GM23338 (cell line): Measurements from ENCODE around the gene ZFC3H1. TPM values are rescaled to one million over a fixed set of nuclear protein-coding genes. Genes with fewer than 3 reads are reported as not detected.

Experiments used
- ATAC-seq: fragments of 200-7000 bp; cut with Tn5 transposase; 3 replicates; pipeline ENCODE4 v1.9.1; 2020
- DNase-seq: peaks from one replicate; pipeline ENCODE4 v3.0.0-alpha.2; 2015; ENCODE audit warnings: low spot score
- H2AFZ ChIP-seq: fragments of 200-600 bp; sonication (generic); 2 replicates; pipeline ENCODE4 v1.8.0; 2016; ENCODE audit warnings: antibody characterized with exemption, mild to moderate bottlenecking, moderate library complexity
- H3F3A ChIP-seq: fragments of 200-600 bp; sonication (generic); replicated peaks from 2 replicates; pipeline ENCODE4 v1.8.0; 2017; ENCODE audit warnings: antibody characterized with exemption, mixed run types, low read depth
- H3K27ac ChIP-seq: fragments of 200-600 bp; sonication (generic); 2 replicates; pipeline ENCODE4 v1.6.1; 2016; ENCODE audit warnings: low read depth
- H3K27me3 ChIP-seq: fragments of 200-600 bp; sonication (generic); 2 replicates; pipeline ENCODE4 v1.8.0; 2016; ENCODE audit warnings: mild to moderate bottlenecking, mixed run types, moderate library complexity; ENCODE audit not compliant: insufficient read depth
- H3K36me3 ChIP-seq: fragments of 200-600 bp; sonication (generic); 2 replicates; pipeline ENCODE4 v1.8.0; 2016; ENCODE audit warnings: mild to moderate bottlenecking; ENCODE audit not compliant: insufficient read depth
- H3K4me1 ChIP-seq: fragments of 200-600 bp; sonication (generic); 2 replicates; pipeline ENCODE4 v1.8.0; 2016; ENCODE audit warnings: mild to moderate bottlenecking, moderate library complexity; ENCODE audit not compliant: insufficient read depth
- H3K4me2 ChIP-seq: fragments of 200-600 bp; sonication (generic); 2 replicates; pipeline ENCODE4 v1.7.1; 2017; ENCODE audit warnings: mixed run types
- H3K4me3 ChIP-seq: fragments of 200-600 bp; sonication (generic); 2 replicates; pipeline ENCODE4 v1.6.1; 2016; ENCODE audit warnings: mixed run types
- H3K79me2 ChIP-seq: fragments of 200-600 bp; sonication (generic); replicated peaks from 2 replicates; pipeline ENCODE4 v1.8.0; 2017; ENCODE audit warnings: mild to moderate bottlenecking; ENCODE audit not compliant: insufficient read depth
- H3K9me2 ChIP-seq: fragments of 200-600 bp; sonication (generic); 2 replicates; pipeline ENCODE4 v1.8.0; 2017; ENCODE audit not compliant: insufficient read depth
- H4K20me1 ChIP-seq: fragments of 200-600 bp; sonication (generic); replicated peaks from 2 replicates; pipeline ENCODE4 v1.8.0; 2017; ENCODE audit warnings: mild to moderate bottlenecking; ENCODE audit not compliant: insufficient read depth
- H3K27ac Mint-ChIP-seq: 2 replicates; pipeline ENCODE4 v1.8.0; 2020; ENCODE audit warnings: inconsistent platforms, mild to moderate bottlenecking, moderate library complexity, mixed read lengths
- H3K27me3 Mint-ChIP-seq: 3 replicates; pipeline ENCODE4 v1.8.0; 2022; ENCODE audit warnings: low read depth, mild to moderate bottlenecking, moderate library complexity, mixed read lengths, inconsistent platforms; ENCODE audit not compliant: insufficient read depth, poor library complexity
- H3K36me3 Mint-ChIP-seq: 3 replicates; pipeline ENCODE4 v1.8.0; 2021; ENCODE audit warnings: low read depth, mild to moderate bottlenecking, inconsistent platforms, moderate library complexity, mixed read lengths
- H3K4me1 Mint-ChIP-seq: 3 replicates; pipeline ENCODE4 v1.8.0; 2020; ENCODE audit warnings: mild to moderate bottlenecking, inconsistent platforms, mixed read lengths
- H3K4me3 Mint-ChIP-seq: 3 replicates; pipeline ENCODE4 v1.8.0; 2021; ENCODE audit warnings: moderate library complexity, mild to moderate bottlenecking, inconsistent platforms, mixed read lengths
- H3K9me3 Mint-ChIP-seq: 3 replicates; pipeline ENCODE4 v1.8.0; 2020; ENCODE audit warnings: moderate library complexity, mild to moderate bottlenecking, inconsistent platforms, mixed read lengths
- CREB1 ChIP-seq: fragments of 250-450 bp; sonication (Bioruptor Pico); IDR thresholded peaks from 2 replicates; pipeline ENCODE4 v1.5.0; 2020; ENCODE audit warnings: low read depth, mild to moderate bottlenecking, moderate library complexity
- EZH2 ChIP-seq: fragments of 200-600 bp; sonication (generic); IDR thresholded peaks from one replicate; pipeline ENCODE4 v1.8.0; 2017; ENCODE audit warnings: antibody characterized with exemption, mild to moderate bottlenecking, low read depth; ENCODE audit not compliant: unreplicated experiment
- JUNB ChIP-seq: IDR thresholded peaks from one replicate; pipeline ENCODE4 v1.6.1; 2016; ENCODE audit warnings: antibody characterized with exemption; ENCODE audit not compliant: unreplicated experiment
- NANOG ChIP-seq: IDR thresholded peaks from 2 replicates; pipeline ENCODE4 v1.6.1; 2016; ENCODE audit warnings: antibody characterized with exemption, borderline replicate concordance
- POLR2AphosphoS5 ChIP-seq: IDR thresholded peaks from 2 replicates; pipeline ENCODE4 v1.6.1; 2016; ENCODE audit warnings: antibody characterized with exemption, low read depth
- STAT1 ChIP-seq: IDR thresholded peaks from one replicate; pipeline ENCODE4 v1.6.1; 2016; ENCODE audit warnings: antibody characterized with exemption; ENCODE audit not compliant: unreplicated experiment
- ZNF114 ChIP-seq: fragments of 250-450 bp; sonication (Bioruptor Pico); IDR thresholded peaks from 2 replicates; pipeline ENCODE4 v1.5.0; 2020; ENCODE audit warnings: mild to moderate bottlenecking, moderate library complexity
- ZNF331 ChIP-seq: fragments of 250-450 bp; sonication (Bioruptor Pico); IDR thresholded peaks from 2 replicates; pipeline ENCODE4 v1.5.0; 2020; ENCODE audit warnings: low read depth, mild to moderate bottlenecking, moderate library complexity
- ZNF462 ChIP-seq: fragments of 250-450 bp; sonication (Bioruptor Pico); IDR thresholded peaks from 2 replicates; pipeline ENCODE4 v1.5.0; 2020; ENCODE audit warnings: mild to moderate bottlenecking, moderate library complexity
- polyA plus RNA-seq: library from polyadenylated mRNA; unstranded; fragments of >200 nt; fragmentation: Nextera tagmentation; extraction: Ambion mirVana; gene quantifications from 2 replicates; pipeline ENCODE4 v1.2.1, GENCODE V29; 2016
- total RNA-seq: library from RNA; depleted of rRNA; stranded (reverse); fragments of >200 nt; shearing (Covaris generic); gene quantifications from 2 replicates; pipeline ENCODE4 v1.2.3, GENCODE V29; 2014
- TF ChIP-seq, protein P1 (sequence below), 2 experiments: fragments of 200-600 bp in 1 of 2; sonication (generic) in 1 of 2; conservative IDR thresholded peaks; 2 replicates each; pipeline versions ENCODE4 v1.5.1 to v1.6.1; 2016 to 2017; ENCODE audit warnings: antibody characterized with exemption in 2 of 2, low read depth in 2 of 2, mild to moderate bottlenecking in 2 of 2, moderate library complexity in 1 of 2
- TF ChIP-seq, protein P2 (sequence below): IDR thresholded peaks from one replicate; pipeline ENCODE4 v1.6.1; 2018; ENCODE audit warnings: antibody characterized with exemption; ENCODE audit not compliant: unreplicated experiment

Gene ZFC3H1
- total and polyA plus RNA-seq, 2 experiments from 2014 or later = 30.3 to 46.2 TPM

GRCh38 chr12:71683633-71684032 is 20.0 kb upstream of the ZFC3H1 start (continued):
- TF ChIP-seq, protein P1, sequence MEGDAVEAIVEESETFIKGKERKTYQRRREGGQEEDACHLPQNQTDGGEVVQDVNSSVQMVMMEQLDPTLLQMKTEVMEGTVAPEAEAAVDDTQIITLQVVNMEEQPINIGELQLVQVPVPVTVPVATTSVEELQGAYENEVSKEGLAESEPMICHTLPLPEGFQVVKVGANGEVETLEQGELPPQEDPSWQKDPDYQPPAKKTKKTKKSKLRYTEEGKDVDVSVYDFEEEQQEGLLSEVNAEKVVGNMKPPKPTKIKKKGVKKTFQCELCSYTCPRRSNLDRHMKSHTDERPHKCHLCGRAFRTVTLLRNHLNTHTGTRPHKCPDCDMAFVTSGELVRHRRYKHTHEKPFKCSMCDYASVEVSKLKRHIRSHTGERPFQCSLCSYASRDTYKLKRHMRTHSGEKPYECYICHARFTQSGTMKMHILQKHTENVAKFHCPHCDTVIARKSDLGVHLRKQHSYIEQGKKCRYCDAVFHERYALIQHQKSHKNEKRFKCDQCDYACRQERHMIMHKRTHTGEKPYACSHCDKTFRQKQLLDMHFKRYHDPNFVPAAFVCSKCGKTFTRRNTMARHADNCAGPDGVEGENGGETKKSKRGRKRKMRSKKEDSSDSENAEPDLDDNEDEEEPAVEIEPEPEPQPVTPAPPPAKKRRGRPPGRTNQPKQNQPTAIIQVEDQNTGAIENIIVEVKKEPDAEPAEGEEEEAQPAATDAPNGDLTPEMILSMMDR (conservative IDR thresholded peaks at IDR 0.05; ENCODE audit: low read depth in 2 of 2) = no peak
- TF ChIP-seq STAT1 (no peak), EZH2 (no peak), NANOG (no peak), JUNB (no peak), POLR2AphosphoS5 (no peak), CREB1 (CRISPR knock-in tag) (no peak), ZNF331 (CRISPR knock-in tag) (no peak), ZNF114 (CRISPR knock-in tag) (no peak)
- TF ChIP-seq, protein P2, sequence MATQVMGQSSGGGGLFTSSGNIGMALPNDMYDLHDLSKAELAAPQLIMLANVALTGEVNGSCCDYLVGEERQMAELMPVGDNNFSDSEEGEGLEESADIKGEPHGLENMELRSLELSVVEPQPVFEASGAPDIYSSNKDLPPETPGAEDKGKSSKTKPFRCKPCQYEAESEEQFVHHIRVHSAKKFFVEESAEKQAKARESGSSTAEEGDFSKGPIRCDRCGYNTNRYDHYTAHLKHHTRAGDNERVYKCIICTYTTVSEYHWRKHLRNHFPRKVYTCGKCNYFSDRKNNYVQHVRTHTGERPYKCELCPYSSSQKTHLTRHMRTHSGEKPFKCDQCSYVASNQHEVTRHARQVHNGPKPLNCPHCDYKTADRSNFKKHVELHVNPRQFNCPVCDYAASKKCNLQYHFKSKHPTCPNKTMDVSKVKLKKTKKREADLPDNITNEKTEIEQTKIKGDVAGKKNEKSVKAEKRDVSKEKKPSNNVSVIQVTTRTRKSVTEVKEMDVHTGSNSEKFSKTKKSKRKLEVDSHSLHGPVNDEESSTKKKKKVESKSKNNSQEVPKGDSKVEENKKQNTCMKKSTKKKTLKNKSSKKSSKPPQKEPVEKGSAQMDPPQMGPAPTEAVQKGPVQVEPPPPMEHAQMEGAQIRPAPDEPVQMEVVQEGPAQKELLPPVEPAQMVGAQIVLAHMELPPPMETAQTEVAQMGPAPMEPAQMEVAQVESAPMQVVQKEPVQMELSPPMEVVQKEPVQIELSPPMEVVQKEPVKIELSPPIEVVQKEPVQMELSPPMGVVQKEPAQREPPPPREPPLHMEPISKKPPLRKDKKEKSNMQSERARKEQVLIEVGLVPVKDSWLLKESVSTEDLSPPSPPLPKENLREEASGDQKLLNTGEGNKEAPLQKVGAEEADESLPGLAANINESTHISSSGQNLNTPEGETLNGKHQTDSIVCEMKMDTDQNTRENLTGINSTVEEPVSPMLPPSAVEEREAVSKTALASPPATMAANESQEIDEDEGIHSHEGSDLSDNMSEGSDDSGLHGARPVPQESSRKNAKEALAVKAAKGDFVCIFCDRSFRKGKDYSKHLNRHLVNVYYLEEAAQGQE = no peak

GRCh38 chr12:71682466-71682865 is 18.8 kb upstream of the ZFC3H1 start:
- Mint-ChIP-seq H3K27ac (no peak overlapping the region), H3K36me3 (no peaks in the 10 kb centered on the region), H3K27me3 (no peaks in the 10 kb centered on the region), H3K9me3 (no peaks in the 10 kb centered on the region), H3K4me3 (no peak overlapping the region), H3K4me1 (no peaks in the 10 kb centered on the region; the same call in 2 of the 3 replicates)
- Histone ChIP-seq H3K4me2 (no peak overlapping the region), H3K9me2 (no peaks in the 10 kb centered on the region), H2AFZ (no peak overlapping the region), H3K36me3 (no peaks in the 10 kb centered on the region), H3F3A (no peaks in the 10 kb centered on the region), H3K4me1 (peaks cover 4% of the 10 kb centered on the region; the same call in 1 of the 2 replicates), H3K4me3 (no peak overlapping the region), H3K27me3 (no peaks in the 10 kb centered on the region), H3K27ac (no peak overlapping the region), H3K79me2 (0 out of 2 replicates have a peak, but pooled peaks cover 6% of the 10 kb centered on the region), H4K20me1 (no peaks in the 10 kb centered on the region)
- DNase-seq (no peak), ATAC-seq (no peak)
- TF ChIP-seq ZNF462 = no peak
- TF ChIP-seq, protein P2 = no peak
